Liver (tissue), 9 donors: Measurements from ENCODE around the gene NBEAL1. TPM values are rescaled to one million over a fixed set of nuclear protein-coding genes. Genes with fewer than 3 reads are reported as not detected.
A peak's percentile ranks its signal among the peaks of the same experiment; 100 is the strongest.

Experiments used
- DNase-seq: peaks from one replicate; pipeline ENCODE4 v3.0.0-alpha.2; 2017; ENCODE audit warnings: low spot score
- H3K27ac ChIP-seq, 2 donors: one replicate each; pipeline ENCODE4 v1.7.0; 2013; ENCODE audit warnings: inconsistent platforms in 2 of 2, low read length in 2 of 2, control low read depth in 1 of 2, low read depth in 1 of 2, mild to moderate bottlenecking in 1 of 2
- H3K27me3 ChIP-seq, 4 donors: one replicate each; pipeline versions ENCODE4 v1.6.1 to v1.7.0; 2013; ENCODE audit warnings: low read length in 3 of 4, inconsistent platforms in 1 of 4, mild to moderate bottlenecking in 1 of 4, moderate library complexity in 1 of 4; ENCODE audit not compliant: control insufficient read depth in 4 of 4, insufficient read depth in 4 of 4
- H3K36me3 ChIP-seq, 4 donors: one replicate each; pipeline versions ENCODE4 v1.6.1 to v1.7.0; 2013; ENCODE audit warnings: low read length in 3 of 4, mild to moderate bottlenecking in 3 of 4, low read depth in 1 of 4, moderate library complexity in 1 of 4; ENCODE audit not compliant: control insufficient read depth in 4 of 4, insufficient read depth in 3 of 4
- H3K4me1 ChIP-seq, 4 donors: one replicate each; pipeline versions ENCODE4 v1.6.1 to v1.7.0; 2013; ENCODE audit warnings: low read length in 3 of 4, mild to moderate bottlenecking in 3 of 4, moderate library complexity in 1 of 4; ENCODE audit not compliant: control insufficient read depth in 4 of 4, insufficient read depth in 4 of 4
- H3K4me3 ChIP-seq, 3 donors: one replicate each; pipeline versions ENCODE4 v1.6.1 to v1.7.0; 2013; ENCODE audit warnings: low read length in 3 of 3, control low read depth in 1 of 3, low read depth in 1 of 3, mild to moderate bottlenecking in 1 of 3
- H3K9ac ChIP-seq, 2 donors: one replicate each; pipeline ENCODE4 v1.7.0; 2013; ENCODE audit warnings: low read length in 2 of 2, mild to moderate bottlenecking in 2 of 2, moderate library complexity in 2 of 2, control low read depth in 1 of 2, low read depth in 1 of 2
- H3K9me3 ChIP-seq, 4 donors: one replicate each; pipeline versions ENCODE4 v1.6.1 to v1.7.0; 2013; ENCODE audit warnings: low read length in 3 of 4; ENCODE audit not compliant: control insufficient read depth in 4 of 4
- ATF3 ChIP-seq: IDR thresholded peaks from 2 replicates; pipeline ENCODE4 v1.6.1; 2016; ENCODE audit warnings: antibody characterized with exemption
- CTCF ChIP-seq: fragments of 150-350 bp; IDR thresholded peaks from 2 replicates; pipeline ENCODE4 v1.5.1; 2017; ENCODE audit warnings: improper control_type of control experiment, low read depth, low read length; ENCODE audit not compliant: missing input control
- EGR1 ChIP-seq, 2 donors: IDR thresholded peaks; 2 replicates each; pipeline ENCODE4 v1.6.1; 2016 to 2018; ENCODE audit warnings: antibody characterized with exemption in 2 of 2, low read depth in 2 of 2
- FOXA1 ChIP-seq: IDR thresholded peaks from 2 replicates; pipeline ENCODE4 v1.6.1; 2016; ENCODE audit warnings: antibody characterized with exemption
- FOXA2 ChIP-seq: IDR thresholded peaks from 2 replicates; pipeline ENCODE4 v1.6.1; 2016; ENCODE audit warnings: antibody characterized with exemption
- HNF4A ChIP-seq, 2 donors: conservative IDR thresholded peaks; 2 replicates each; pipeline ENCODE4 v1.6.1; 2016; ENCODE audit warnings: antibody characterized with exemption in 2 of 2, mild to moderate bottlenecking in 2 of 2
- HNF4G ChIP-seq: IDR thresholded peaks from 2 replicates; pipeline ENCODE4 v1.6.1; 2016; ENCODE audit warnings: antibody characterized with exemption
- JUND ChIP-seq, 2 donors: IDR thresholded peaks; 2 replicates each; pipeline ENCODE4 v1.6.1; 2016; ENCODE audit warnings: antibody characterized with exemption in 2 of 2
- MAX ChIP-seq: IDR thresholded peaks from 2 replicates; pipeline ENCODE4 v1.6.1; 2016; ENCODE audit warnings: antibody characterized with exemption
- NR2F2 ChIP-seq: IDR thresholded peaks from 2 replicates; pipeline ENCODE4 v1.6.1; 2016; ENCODE audit warnings: antibody characterized with exemption
- RAD21 ChIP-seq, 2 donors: IDR thresholded peaks; 2 replicates each; pipeline ENCODE4 v1.6.1; 2016; ENCODE audit warnings: antibody characterized with exemption in 2 of 2, mild to moderate bottlenecking in 2 of 2
- REST ChIP-seq: IDR thresholded peaks from 2 replicates; pipeline ENCODE4 v1.6.1; 2016; ENCODE audit warnings: antibody characterized with exemption, mild to moderate bottlenecking
- RXRA ChIP-seq, 2 donors: IDR thresholded peaks; 2 replicates each; pipeline ENCODE4 v1.6.1; 2017 to 2018; ENCODE audit warnings: antibody characterized with exemption in 2 of 2, mild to moderate bottlenecking in 1 of 2
- SP1 ChIP-seq: IDR thresholded peaks from 2 replicates; pipeline ENCODE4 v1.6.1; 2018; ENCODE audit warnings: antibody characterized with exemption, mild to moderate bottlenecking
- YY1 ChIP-seq: IDR thresholded peaks from 2 replicates; pipeline ENCODE4 v1.6.1; 2016; ENCODE audit warnings: antibody characterized with exemption, mild to moderate bottlenecking
- ZBTB33 ChIP-seq: IDR thresholded peaks from 2 replicates; pipeline ENCODE4 v1.6.1; 2016; ENCODE audit warnings: antibody characterized with exemption
- WGBS: extraction: QIAGEN DNeasy Blood & Tissue Kit; methylation state at CpG from one replicate; pipeline ENCODE4 v1.1.7; 2013; 5-methylcytosine and 5-hydroxymethylcytosine counted together
- polyA plus RNA-seq, 2 donors: library from polyadenylated mRNA; stranded (reverse) in 1 of 2; unstranded in 1 of 2; fragments of 200-250 nt in 1 of 2; fragments of >200 nt in 1 of 2; fragmentation: Nextera tagmentation in 1 of 2; extraction: Ambion mirVana in 1 of 2; gene quantifications; one replicate each; pipeline versions ENCODE4 v1.2.1 to v1.2.3, GENCODE V29; 2013 to 2015
- total RNA-seq, 2 donors: library from RNA; depleted of rRNA; stranded (reverse); fragments of >200 nt; gene quantifications; one replicate each; pipeline ENCODE4 v1.2.3, GENCODE V29; 2014
- donor health status: healthy.
- donor health status: healthy.
- donor health status: healthy.
- donor health status: healthy.
- donor health status: healthy.

Gene NBEAL1
- total and polyA plus RNA-seq, 4 donors = 4.4 to 47.9 (median 17.0) TPM

GRCh38 chr2:203035879-203036470 is 21.3 kb downstream of the NBEAL1 start:
- no peak for DNase-seq
- Histone ChIP-seq H3K27ac (no peak overlapping the region), H3K9ac (no peak overlapping the region), H3K4me1 (peaks cover 0 to 9% (median 4%) of the 10 kb centered on the region in 4 donors), H3K9me3 (no peaks in the 10 kb centered on the region), H3K4me3 (no peak overlapping the region), H3K27me3 (no peaks in the 10 kb centered on the region), H3K36me3 (no peaks in the 10 kb centered on the region)
- no peak for TF ChIP-seq FOXA2
- no peak for TF ChIP-seq NR2F2
- no peak for TF ChIP-seq EGR1 (IDR thresholded peaks at IDR 0.05; ENCODE audit: low read depth in 2 of 2)
- no peak for TF ChIP-seq HNF4G
- no peak for TF ChIP-seq JUND (IDR thresholded peaks at IDR 0.05)
- TF ChIP-seq ZBTB33 = no peak
- no peak for TF ChIP-seq CTCF
- WGBS = 61% methylated on average over 3 of the region's 3 CpGs

GRCh38 chr2:203037026-203037425 is 22.4 kb downstream of the NBEAL1 start:
- Histone ChIP-seq H3K27ac (no peak overlapping the region), H3K36me3 (peaks cover 0 to 2% (median under 1%) of the 10 kb centered on the region in 4 donors), H3K9me3 (no peaks in the 10 kb centered on the region), H3K4me3 (no peak overlapping the region), H3K9ac (no peak overlapping the region), H3K27me3 (no peaks in the 10 kb centered on the region), H3K4me1 (peaks cover 0 to 9% (median 4%) of the 10 kb centered on the region in 4 donors)
- TF ChIP-seq MAX (no peak), NR2F2 (peak; percentile 66)
- no peak for DNase-seq
- WGBS = 49% methylated on average over 2 of the region's 2 CpGs

- Histone ChIP-seq H3K9me3 (no peaks in the 10 kb centered on the region), H3K36me3 (peaks cover 0 to 7% (median 5%) of the 10 kb centered on the region in 4 donors), H3K4me1 (peaks cover 0 to 9% (median 4%) of the 10 kb centered on the region in 4 donors), H3K27ac (no peak overlapping the region), H3K4me3 (no peak overlapping the region), H3K27me3 (no peaks in the 10 kb centered on the region), H3K9ac (no peak overlapping the region)
- DNase-seq = no peak
- 94% methylated on average over 6 of the region's 6 CpGs for WGBS
- TF ChIP-seq REST (no peak), SP1 (no peak), RXRA (IDR thresholded peaks at IDR 0.05) (no peak), ZBTB33 (no peak), MAX (no peak), HNF4A (conservative IDR thresholded peaks at IDR 0.05) (no peak), NR2F2 (no peak), ATF3 (no peak), FOXA2 (no peak), YY1 (no peak), FOXA1 (no peak), RAD21 (IDR thresholded peaks at IDR 0.05) (no peak)
Measured at GRCh38 chr2:203038586-203038985, 23.9 kb downstream of the NBEAL1 start.
